GM23248 (cell line): ENCODE measurements around the gene MBD2.

Source experiments
- EZH2 ChIP-seq: fragments of 200-600 bp; sonication (generic); IDR thresholded peaks from 2 replicates; pipeline ENCODE4 v1.6.1; 2018; ENCODE audit warnings: antibody characterized with exemption, mild to moderate bottlenecking; ENCODE audit not compliant: insufficient read depth, poor library complexity, severe bottlenecking
- EZH2phosphoT487 ChIP-seq: fragments of 200-600 bp; sonication (generic); IDR thresholded peaks from 2 replicates; pipeline ENCODE4 v1.6.1; 2018; ENCODE audit warnings: antibody characterized with exemption, moderate library complexity, mild to moderate bottlenecking, low read depth; ENCODE audit not compliant: insufficient read depth

- TF ChIP-seq EZH2phosphoT487 (no peak), EZH2 (no peak)
Observed at GRCh38 chr18:54263904-54264336, 39.5 kb upstream of the MBD2 start.
